Stomach (tissue), 9 donors: ENCODE data around the gene KIF6. TPM values are rescaled to one million over a fixed set of nuclear protein-coding genes. Genes with fewer than 3 reads are reported as not detected.

Experiments
- DNase-seq, 2 donors: peaks; one replicate each; pipeline versions ENCODE4 v3.0.0 to v3.0.0-alpha.2; 2013 to 2019
- H3K27ac ChIP-seq, 5 donors: fragments of 200-600 bp in 4 of 5; sonication (generic) in 4 of 5; one replicate each; pipeline ENCODE4 v1.5.1; 2013 to 2019; ENCODE audit warnings: mild to moderate bottlenecking in 1 of 5, moderate library complexity in 1 of 5
- H3K27me3 ChIP-seq, 3 donors: fragments of 200-600 bp; sonication (generic); one replicate each; pipeline ENCODE4 v1.5.1; 2017 to 2019; ENCODE audit warnings: mixed run types in 1 of 3
- H3K36me3 ChIP-seq, 4 donors: fragments of 200-600 bp; sonication (generic); 1 replicate in 3 of 4; 2 replicates in 1 of 4; pipeline ENCODE4 v1.5.1; 2016 to 2019
- H3K4me1 ChIP-seq, 4 donors: fragments of 200-600 bp; sonication (generic); one replicate each; pipeline ENCODE4 v1.5.1; 2016 to 2019
- H3K4me3 ChIP-seq, 4 donors: fragments of 200-600 bp; sonication (generic) in 3 of 4; one replicate each; pipeline ENCODE4 v1.5.1; 2016 to 2019; ENCODE audit warnings: mild to moderate bottlenecking in 1 of 4
- H3K9me3 ChIP-seq, 4 donors: fragments of 200-600 bp; sonication (generic); one replicate each; pipeline ENCODE4 v1.5.1; 2016 to 2019
- EP300 ChIP-seq: sonication (generic); formaldehyde crosslinking; IDR thresholded peaks from one replicate; pipeline ENCODE4 v1.6.1; 2017; ENCODE audit warnings: antibody characterized with exemption
- POLR2A ChIP-seq, 4 donors: fragments of 450-650 bp; IDR thresholded peaks; one replicate each; pipeline ENCODE4 v1.6.1; 2016; ENCODE audit warnings: antibody characterized with exemption in 4 of 4, control low read depth in 2 of 4, mild to moderate bottlenecking in 1 of 4, moderate library complexity in 1 of 4
- POLR2AphosphoS5 ChIP-seq, 3 donors: sonication (generic); formaldehyde crosslinking; IDR thresholded peaks; one replicate each; pipeline ENCODE4 v1.6.1; 2016; ENCODE audit warnings: antibody characterized with exemption in 3 of 3
- WGBS, 5 donors: extraction: QIAGEN DNeasy Blood & Tissue Kit in 3 of 5; methylation state at CpG; one replicate each; pipeline versions ENCODE4 v1.1.5 to v1.1.7; 2013 to 2018; 5-methylcytosine and 5-hydroxymethylcytosine counted together
- intact Hi-C: fragments of 100-400 bp; cut with DNase I; formaldehyde crosslinking; loops from one replicate; pipeline ENCODE4 v1.15.1; 2023; ENCODE audit warnings: low total_unique reads
- polyA plus RNA-seq, 3 donors: library from polyadenylated mRNA; stranded (reverse); fragments of 200-250 nt; gene quantifications; one replicate each; pipeline ENCODE4 v1.2.3, GENCODE V29; 2013
- total RNA-seq, 5 donors: library from RNA; depleted of rRNA; stranded (reverse); fragments of >200 nt; gene quantifications; one replicate each; pipeline versions ENCODE4 v1.1.0 to v1.2.3, GENCODE V29; 2014 to 2016
- TF ChIP-seq, protein P1 (sequence below), 7 experiments: fragments of 450-650 bp in 4 of 7; fragments of 200-600 bp in 3 of 7; sonication (generic) in 3 of 7; IDR thresholded peaks; one replicate each; pipeline ENCODE4 v1.5.1; 2016 to 2019; ENCODE audit warnings: antibody characterized with exemption in 7 of 7, control low read depth in 2 of 7, mild to moderate bottlenecking in 1 of 7
- donor health status: healthy with polysubstance abuse.
- donor health status: Bipolar disorder and iron deficiency.
- donor health status: healthy.

The KIF6 gene
- total and polyA plus RNA-seq, 8 donors = 0.25 to 9.8 (median 0.37) TPM; not detected in 3

DNA sequence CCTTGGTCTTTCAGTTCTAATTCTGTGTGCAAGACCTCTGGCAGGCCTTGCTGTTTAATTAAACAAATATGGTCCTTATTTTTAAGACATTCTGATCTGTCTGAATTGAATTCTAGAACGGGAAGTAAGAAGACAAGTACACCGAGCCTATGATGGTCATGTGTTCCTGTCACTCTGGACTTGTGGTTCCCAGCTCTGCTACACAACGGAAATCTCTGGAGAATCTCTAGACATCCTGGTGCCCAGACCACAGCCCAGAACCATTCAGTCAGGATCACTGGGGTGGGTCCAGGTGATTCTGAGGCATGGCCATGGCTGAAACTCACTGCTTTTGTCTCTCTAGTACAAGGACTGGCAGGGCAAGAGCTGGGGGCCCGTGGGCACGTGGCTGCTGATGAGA, 386.8 kb downstream of the KIF6 start:
- TF ChIP-seq EP300 (no peak), POLR2AphosphoS5 (IDR thresholded peaks at IDR 0.05) (no peak), POLR2A (IDR thresholded peaks at IDR 0.05) (no peak)
- TF ChIP-seq, protein P1, sequence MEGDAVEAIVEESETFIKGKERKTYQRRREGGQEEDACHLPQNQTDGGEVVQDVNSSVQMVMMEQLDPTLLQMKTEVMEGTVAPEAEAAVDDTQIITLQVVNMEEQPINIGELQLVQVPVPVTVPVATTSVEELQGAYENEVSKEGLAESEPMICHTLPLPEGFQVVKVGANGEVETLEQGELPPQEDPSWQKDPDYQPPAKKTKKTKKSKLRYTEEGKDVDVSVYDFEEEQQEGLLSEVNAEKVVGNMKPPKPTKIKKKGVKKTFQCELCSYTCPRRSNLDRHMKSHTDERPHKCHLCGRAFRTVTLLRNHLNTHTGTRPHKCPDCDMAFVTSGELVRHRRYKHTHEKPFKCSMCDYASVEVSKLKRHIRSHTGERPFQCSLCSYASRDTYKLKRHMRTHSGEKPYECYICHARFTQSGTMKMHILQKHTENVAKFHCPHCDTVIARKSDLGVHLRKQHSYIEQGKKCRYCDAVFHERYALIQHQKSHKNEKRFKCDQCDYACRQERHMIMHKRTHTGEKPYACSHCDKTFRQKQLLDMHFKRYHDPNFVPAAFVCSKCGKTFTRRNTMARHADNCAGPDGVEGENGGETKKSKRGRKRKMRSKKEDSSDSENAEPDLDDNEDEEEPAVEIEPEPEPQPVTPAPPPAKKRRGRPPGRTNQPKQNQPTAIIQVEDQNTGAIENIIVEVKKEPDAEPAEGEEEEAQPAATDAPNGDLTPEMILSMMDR (IDR thresholded peaks at IDR 0.05) = no peak
- 63 to 94% (median 65%) methylated on average over 3 to 5 of the region's 5 CpGs for WGBS, 5 donors
- intact Hi-C loops = no loop called here
- peaks cover 20 to 52% (median 26%) of the 10 kb centered on the region in 4 donors for H3K4me1 ChIP-seq
- H3K27me3 ChIP-seq = no peaks in the 10 kb centered on the region
- no peak overlapping the region for H3K4me3 ChIP-seq
- DNase-seq = no peak
- H3K9me3 ChIP-seq = no peaks in the 10 kb centered on the region
- no peaks in the 10 kb centered on the region for H3K36me3 ChIP-seq
- no peak overlapping the region for H3K27ac ChIP-seq

DNA sequence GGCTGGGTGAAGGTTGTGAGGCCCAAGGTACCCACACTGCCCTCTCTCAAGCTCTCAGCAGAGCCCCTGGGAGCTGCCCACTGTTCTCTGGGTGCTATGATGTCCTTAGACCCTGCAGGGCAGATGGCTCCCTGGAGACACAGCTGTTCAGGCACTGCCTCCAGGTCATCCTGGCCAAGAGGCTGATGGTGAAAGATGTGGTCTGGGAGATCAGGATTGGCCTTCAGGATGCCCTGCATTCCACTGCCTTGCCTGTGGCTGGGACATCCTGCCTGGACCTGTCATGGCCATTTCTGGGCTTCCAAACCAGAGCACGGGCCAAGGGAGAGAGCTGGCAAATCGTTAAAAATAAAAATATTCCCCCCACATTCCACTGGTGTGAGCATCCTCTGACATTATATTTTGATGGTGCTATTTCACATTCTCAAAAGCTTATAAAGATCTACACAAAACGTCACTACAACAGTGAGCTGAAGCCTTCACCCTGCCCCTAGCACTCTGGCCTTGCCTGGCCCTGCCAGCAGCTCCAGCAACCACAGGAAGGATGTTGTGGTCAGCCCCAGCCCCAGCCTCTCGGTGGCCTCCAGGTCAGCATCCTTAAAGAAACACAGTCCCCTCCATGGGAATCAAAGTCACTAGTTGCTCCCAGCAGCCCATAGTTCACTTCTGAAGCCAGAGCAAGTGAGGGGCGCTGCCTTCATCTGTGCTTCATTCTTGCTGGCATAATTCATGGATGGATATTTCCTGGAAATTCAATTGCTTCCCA, 389.2 kb downstream of the KIF6 start:
- Histone ChIP-seq H3K4me3 (no peak overlapping the region), H3K4me1 (peaks cover 20 to 43% (median 22%) of the 10 kb centered on the region in 4 donors), H3K9me3 (no peaks in the 10 kb centered on the region), H3K27me3 (no peaks in the 10 kb centered on the region), H3K36me3 (no peaks in the 10 kb centered on the region), H3K27ac (no peak overlapping the region)
- no peak for DNase-seq
- intact Hi-C loops = no loop called here
- TF ChIP-seq POLR2AphosphoS5 (IDR thresholded peaks at IDR 0.05) (no peak), POLR2A (IDR thresholded peaks at IDR 0.05) (no peak), EP300 (no peak)
- TF ChIP-seq, protein P1 (IDR thresholded peaks at IDR 0.05) = no peak
- WGBS, 5 donors = 49 to 64% (median 57%) methylated on average over 5 of the region's 5 CpGs

DNA sequence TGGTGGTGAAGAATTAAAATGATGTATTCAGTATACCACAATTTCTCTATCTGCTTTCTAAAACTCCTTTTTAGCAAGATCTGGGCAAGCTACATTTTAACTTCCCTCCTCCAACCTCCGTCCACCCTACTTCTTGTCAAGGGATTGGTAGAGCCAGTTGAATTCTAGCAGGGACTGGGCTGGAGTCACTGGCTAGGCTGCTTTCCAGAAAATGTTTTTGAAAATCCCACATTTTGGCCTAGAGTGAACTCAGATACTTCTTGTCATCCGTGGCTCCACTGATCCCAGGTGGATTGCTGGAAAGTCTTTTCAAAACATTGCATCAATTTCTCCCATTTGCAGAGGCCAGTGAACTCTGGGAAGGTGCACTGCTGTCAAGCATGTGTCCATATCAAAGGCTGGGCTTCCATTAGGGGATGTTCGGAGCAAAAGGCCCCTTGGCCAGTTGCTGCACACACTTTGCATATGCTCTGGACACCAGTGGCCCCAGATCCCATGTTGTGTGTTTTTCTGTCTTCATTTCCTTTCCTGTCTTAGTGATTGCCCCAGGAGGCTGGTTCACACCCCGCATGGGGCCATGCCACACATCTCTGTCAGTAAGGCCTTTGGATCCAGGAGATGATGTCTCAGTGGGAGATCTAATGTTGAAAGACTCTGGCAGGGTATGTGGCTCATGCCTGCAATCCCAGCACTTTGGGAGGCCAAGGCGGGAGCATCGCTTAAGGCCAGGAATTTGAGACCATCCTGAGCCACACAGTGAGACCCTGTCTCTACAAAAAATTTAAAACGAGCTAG, 391.4 kb downstream of the KIF6 start:
- Histone ChIP-seq H3K4me3 (no peak overlapping the region), H3K27me3 (peaks cover 0 to under 1% (median 0%) of the 10 kb centered on the region in 3 donors), H3K36me3 (no peaks in the 10 kb centered on the region), H3K27ac (no peak overlapping the region), H3K4me1 (peaks cover 3 to 22% (median 4%) of the 10 kb centered on the region in 4 donors), H3K9me3 (no peaks in the 10 kb centered on the region)
- WGBS, 5 donors = 77 to 86% (median 81%) methylated on average over 7 of the region's 7 CpGs
- DNase-seq = no peak
- intact Hi-C loops = no loop called here
- TF ChIP-seq, protein P1 (IDR thresholded peaks at IDR 0.05) = no peak
- TF ChIP-seq EP300 (no peak), POLR2AphosphoS5 (IDR thresholded peaks at IDR 0.05) (no peak), POLR2A (IDR thresholded peaks at IDR 0.05) (no peak)

DNA sequence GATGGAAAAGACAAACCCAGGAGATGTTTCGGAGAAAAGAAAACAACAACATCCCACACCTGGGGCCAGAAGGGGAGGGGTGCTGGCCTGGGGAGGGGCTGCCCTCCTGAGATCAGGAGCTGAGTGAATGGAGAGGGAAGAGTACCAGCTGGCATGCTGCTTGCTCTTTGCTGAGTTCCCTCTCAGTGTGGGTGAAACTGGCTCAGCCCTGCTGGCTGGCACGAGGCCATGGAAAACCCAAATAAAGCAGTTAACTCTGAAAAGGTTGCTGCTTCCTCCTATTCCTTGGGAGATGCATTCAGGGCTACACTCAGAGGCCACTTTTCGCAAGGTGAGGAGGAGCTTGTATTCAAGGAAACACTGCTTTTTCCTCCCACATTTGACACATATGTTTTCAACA, 394.7 kb downstream of the KIF6 start:
- H3K27ac ChIP-seq = no peak overlapping the region
- no peak overlapping the region for H3K4me3 ChIP-seq
- peaks cover 0 to 4% (median 0%) of the 10 kb centered on the region in 4 donors for H3K4me1 ChIP-seq
- intact Hi-C loops = no loop called here
- H3K36me3 ChIP-seq = no peaks in the 10 kb centered on the region
- TF ChIP-seq, protein P1 (IDR thresholded peaks at IDR 0.05) = no peak
- TF ChIP-seq POLR2A (IDR thresholded peaks at IDR 0.05) (no peak), POLR2AphosphoS5 (IDR thresholded peaks at IDR 0.05) (no peak), EP300 (no peak)
- H3K9me3 ChIP-seq = no peaks in the 10 kb centered on the region
- 45 to 59% (median 53%) methylated on average over 3 of the region's 3 CpGs for WGBS, 5 donors
- H3K27me3 ChIP-seq = peaks cover 0 to 6% (median 0%) of the 10 kb centered on the region in 3 donors
- DNase-seq = peak in 1 of 2 donors; percentile 57
